ENCODE data around the gene LTBR. TPM values are rescaled to one million over a fixed set of nuclear protein-coding genes. Genes with fewer than 3 reads are reported as not detected.

LTBR gene
- total RNA-seq, 4 donors from 2014 or later: 40.2 to 98.6 (median 43.7) TPM

DNA sequence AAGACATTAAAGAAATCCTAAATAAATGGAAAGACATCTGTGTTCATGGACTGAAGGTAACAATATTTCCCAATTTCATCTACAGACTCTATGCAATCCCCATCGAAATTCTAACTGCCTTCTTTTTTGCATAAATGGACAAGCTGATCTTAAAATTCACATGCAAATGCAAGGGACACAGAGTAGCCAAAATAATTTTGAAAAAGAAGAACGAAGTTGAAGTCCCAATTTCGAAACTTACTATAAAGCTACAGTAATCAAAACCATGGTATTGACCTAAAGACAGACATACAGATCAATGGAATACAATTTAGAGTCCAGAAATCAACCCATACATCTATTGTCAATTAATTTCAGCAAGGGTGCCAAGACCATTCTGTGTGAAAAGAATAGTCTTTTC, 44.4 kb downstream of the LTBR start:
- intact Hi-C loops (cut with DNase I; ENCODE audit: low total_unique reads): no loop called here
- DNase-seq: no peak
- ATAC-seq: no peak
- in situ Hi-C loops (cut with MboI; ENCODE audit: low sequenced_read_pairs in 4 of 4): loop anchor here in 1 of 4 donors (10.0 kb wide), 1 partner anchor 116 kb away; no protein-coding TSS in a partner anchor
- H3K4me3 ChIP-seq: no peak overlapping the region
- no peaks in the 10 kb centered on the region for H3K27me3 ChIP-seq
- TF ChIP-seq POLR2A (IDR thresholded peaks at IDR 0.05): no peak
- TF ChIP-seq, protein P1, sequence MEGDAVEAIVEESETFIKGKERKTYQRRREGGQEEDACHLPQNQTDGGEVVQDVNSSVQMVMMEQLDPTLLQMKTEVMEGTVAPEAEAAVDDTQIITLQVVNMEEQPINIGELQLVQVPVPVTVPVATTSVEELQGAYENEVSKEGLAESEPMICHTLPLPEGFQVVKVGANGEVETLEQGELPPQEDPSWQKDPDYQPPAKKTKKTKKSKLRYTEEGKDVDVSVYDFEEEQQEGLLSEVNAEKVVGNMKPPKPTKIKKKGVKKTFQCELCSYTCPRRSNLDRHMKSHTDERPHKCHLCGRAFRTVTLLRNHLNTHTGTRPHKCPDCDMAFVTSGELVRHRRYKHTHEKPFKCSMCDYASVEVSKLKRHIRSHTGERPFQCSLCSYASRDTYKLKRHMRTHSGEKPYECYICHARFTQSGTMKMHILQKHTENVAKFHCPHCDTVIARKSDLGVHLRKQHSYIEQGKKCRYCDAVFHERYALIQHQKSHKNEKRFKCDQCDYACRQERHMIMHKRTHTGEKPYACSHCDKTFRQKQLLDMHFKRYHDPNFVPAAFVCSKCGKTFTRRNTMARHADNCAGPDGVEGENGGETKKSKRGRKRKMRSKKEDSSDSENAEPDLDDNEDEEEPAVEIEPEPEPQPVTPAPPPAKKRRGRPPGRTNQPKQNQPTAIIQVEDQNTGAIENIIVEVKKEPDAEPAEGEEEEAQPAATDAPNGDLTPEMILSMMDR (IDR thresholded peaks at IDR 0.05 in 4 of 5, conservative IDR thresholded peaks at IDR 0.05 in 1 of 5): no peak
- peaks cover 15 to 22% of the 10 kb centered on the region in 2 donors for H3K4me1 ChIP-seq
- no peaks in the 10 kb centered on the region for H3K36me3 ChIP-seq
- no peaks in the 10 kb centered on the region for H3K9me3 ChIP-seq
- H3K27ac ChIP-seq: no peak overlapping the region

DNA sequence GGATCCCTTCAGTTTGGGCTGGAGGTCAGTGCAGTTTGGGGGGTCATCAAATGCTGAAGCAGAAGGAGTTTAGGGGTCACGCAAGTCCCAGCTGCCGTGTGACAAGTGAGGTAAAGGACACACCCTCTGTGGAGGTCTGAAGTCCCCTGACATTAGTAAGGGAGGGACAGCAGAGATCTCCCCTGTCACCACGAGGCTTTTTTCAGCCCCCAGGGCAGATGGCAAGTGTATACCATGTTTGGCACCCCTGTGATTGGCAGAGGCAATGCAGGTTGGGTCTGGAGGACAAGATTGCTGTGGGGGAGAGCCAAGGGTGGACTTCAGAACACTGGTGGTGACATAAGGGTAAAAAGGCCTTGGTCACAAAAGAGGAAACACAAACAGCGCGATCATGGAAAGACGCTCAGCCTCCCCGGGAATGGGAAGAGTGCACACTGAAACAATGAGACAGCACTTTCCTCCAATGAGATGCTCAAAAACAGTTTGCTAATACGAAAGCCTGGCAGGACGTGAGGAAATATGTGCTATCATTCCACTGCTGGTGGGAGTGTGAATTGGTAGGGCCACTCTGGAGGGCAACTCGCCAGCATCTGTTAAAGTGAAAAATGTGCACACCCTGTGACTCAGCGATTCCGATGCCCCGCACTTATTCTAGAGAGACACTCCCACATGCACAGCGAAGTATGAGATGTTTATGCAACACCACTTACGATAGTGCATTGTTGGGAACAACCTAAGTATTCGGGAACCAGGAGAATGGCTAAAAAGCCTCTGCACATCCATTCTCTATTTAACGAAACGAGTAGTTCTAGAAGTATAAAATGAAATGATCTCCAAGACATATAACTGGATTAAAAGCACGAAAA, 46.4 kb downstream of the LTBR start:
- ATAC-seq (peak; percentile 86 to 92), DNase-seq (peak; percentile 32 to 76)
- Histone ChIP-seq H3K27ac (peak overlapping the region; percentile 43 to 64 (median 54)), H3K4me3 (peak overlapping the region; percentile 16 to 49 (median 46)), H3K4me1 (peaks cover 15 to 17% of the 10 kb centered on the region in 2 donors), H3K9me3 (no peaks in the 10 kb centered on the region), H3K27me3 (no peaks in the 10 kb centered on the region), H3K36me3 (no peaks in the 10 kb centered on the region)
- TF ChIP-seq, protein P1 (IDR thresholded peaks at IDR 0.05 in 4 of 5, conservative IDR thresholded peaks at IDR 0.05 in 1 of 5): no peak
- no peak for TF ChIP-seq POLR2A (IDR thresholded peaks at IDR 0.05)
- in situ Hi-C loops (cut with MboI; ENCODE audit: low sequenced_read_pairs in 4 of 4) (loop anchor here in 1 of 4 donors (5.0 kb wide), 1 partner anchor 102 kb away; the partner anchor contains the start of gene GAPDH), intact Hi-C loops (cut with DNase I; ENCODE audit: low total_unique reads) (no loop called here)

DNA sequence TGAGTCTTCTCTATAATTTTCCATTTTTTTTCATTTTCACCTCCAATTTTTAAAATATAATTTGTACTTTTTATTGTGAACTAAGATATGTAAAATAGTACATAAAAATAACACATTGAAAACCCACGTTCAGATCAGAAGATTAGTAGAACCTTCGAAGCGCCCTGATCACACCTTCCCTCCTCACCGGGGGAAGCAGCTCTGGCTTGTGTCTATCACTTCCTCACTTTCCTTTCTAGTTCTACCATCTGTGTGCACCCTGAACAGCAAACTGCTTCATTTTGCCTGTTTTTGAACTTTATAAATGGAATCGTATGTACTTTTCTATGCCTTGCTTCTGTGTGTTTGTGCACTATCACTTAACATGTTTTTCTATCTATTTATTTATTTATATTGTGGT, 49.0 kb downstream of the LTBR start:
- intact Hi-C loops (cut with DNase I; ENCODE audit: low total_unique reads): no loop called here
- H3K9me3 ChIP-seq: no peaks in the 10 kb centered on the region
- no peaks in the 10 kb centered on the region for H3K27me3 ChIP-seq
- DNase-seq: no peak
- in situ Hi-C loops (cut with MboI; ENCODE audit: low sequenced_read_pairs in 4 of 4): loop anchor here in 1 of 4 donors (5.0 kb wide), 1 partner anchor 99 kb away; the partner anchor contains the start of gene GAPDH
- TF ChIP-seq POLR2A (IDR thresholded peaks at IDR 0.05): no peak
- TF ChIP-seq, protein P1 (IDR thresholded peaks at IDR 0.05 in 4 of 5, conservative IDR thresholded peaks at IDR 0.05 in 1 of 5): no peak
- H3K4me1 ChIP-seq: peaks cover 15 to 17% of the 10 kb centered on the region in 2 donors
- H3K36me3 ChIP-seq: no peaks in the 10 kb centered on the region
- ATAC-seq: no peak
- H3K4me3 ChIP-seq: no peak overlapping the region
- no peak overlapping the region for H3K27ac ChIP-seq

DNA sequence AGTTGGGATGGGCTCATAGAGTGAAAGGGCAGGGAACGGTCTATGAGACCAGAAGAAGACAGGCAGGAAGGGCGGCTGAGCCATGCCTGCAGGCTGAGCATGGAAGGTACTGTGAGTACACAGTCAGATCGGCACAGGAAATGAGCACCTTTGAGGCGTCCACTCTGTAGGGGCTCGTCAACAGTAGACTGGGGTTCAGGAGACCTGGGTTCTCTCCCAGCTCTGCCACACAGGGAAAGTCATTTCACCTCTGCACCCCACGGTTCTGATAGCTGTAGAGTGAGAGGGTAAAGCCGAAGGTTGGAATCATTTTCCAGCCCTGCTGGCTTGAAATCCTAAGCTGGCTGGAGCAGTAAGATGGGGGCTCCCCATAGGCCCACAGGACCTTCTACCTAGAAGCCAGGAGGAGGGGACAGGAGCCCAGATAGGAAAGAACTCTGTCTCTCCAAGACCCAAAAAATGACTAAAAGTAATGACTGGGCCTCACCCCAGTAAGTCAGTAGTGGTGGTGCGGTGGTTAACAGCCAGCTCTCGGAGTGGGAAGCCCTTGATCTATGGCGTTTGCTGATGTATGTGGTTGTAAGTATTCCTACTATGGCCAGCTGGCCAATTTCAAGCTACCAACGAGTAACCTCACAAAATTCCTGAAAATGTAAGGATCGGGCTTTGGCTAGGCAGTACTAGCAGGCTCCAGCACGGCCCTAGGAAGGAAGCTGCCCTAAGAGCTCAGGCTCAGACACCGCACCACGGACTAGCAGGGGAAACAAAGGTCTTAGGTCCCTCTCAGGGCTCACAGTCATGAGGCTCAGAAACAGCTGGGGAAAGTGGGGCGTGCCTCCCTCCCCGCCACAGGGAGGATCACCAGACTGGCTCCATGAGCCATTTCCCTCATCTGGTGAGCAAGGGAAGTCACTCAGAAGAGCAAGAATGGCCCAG, 50.5 kb downstream of the LTBR start:
- Histone ChIP-seq H3K27me3 (no peaks in the 10 kb centered on the region), H3K4me3 (no peak overlapping the region), H3K36me3 (no peaks in the 10 kb centered on the region), H3K4me1 (peaks cover 15 to 17% of the 10 kb centered on the region in 2 donors), H3K9me3 (no peaks in the 10 kb centered on the region), H3K27ac (no peak overlapping the region)
- no peak for DNase-seq
- intact Hi-C loops (cut with DNase I; ENCODE audit: low total_unique reads): no loop called here
- in situ Hi-C loops (cut with MboI; ENCODE audit: low sequenced_read_pairs in 4 of 4): loop anchor here in 1 of 4 donors (5.0 kb wide), 1 partner anchor 98 kb away; the partner anchor contains the start of gene GAPDH
- TF ChIP-seq POLR2A (IDR thresholded peaks at IDR 0.05): no peak
- TF ChIP-seq, protein P1 (IDR thresholded peaks at IDR 0.05 in 4 of 5, conservative IDR thresholded peaks at IDR 0.05 in 1 of 5): no peak
- ATAC-seq: no peak

All from gastrocnemius medialis (tissue), 4 donors.